K562 (cell line): ENCODE data around the gene OXSR1. TPM values are rescaled to one million over a fixed set of nuclear protein-coding genes. Genes with fewer than 3 reads are reported as not detected.

Experiments
- CBFA2T3 ChIP-seq: fragments of 450-650 bp; IDR thresholded peaks from 2 replicates; pipeline ENCODE4 v1.6.1; 2017
- CCAR2 ChIP-seq: fragments of 200-400 bp; formaldehyde crosslinking; IDR thresholded peaks from 2 replicates; pipeline ENCODE4 v1.6.1; 2017; ENCODE audit warnings: mild to moderate bottlenecking, low read depth, low read length
- CTBP1 ChIP-seq: fragments of 450-650 bp; IDR thresholded peaks from 2 replicates; pipeline ENCODE4 v1.6.1; 2016; ENCODE audit warnings: borderline replicate concordance
- E2F4 ChIP-seq: sonication (generic); formaldehyde crosslinking; IDR thresholded peaks from 2 replicates; pipeline ENCODE4 v1.8.0; 2022; ENCODE audit warnings: mild to moderate bottlenecking, low read depth, missing genetic modification reagents
- ELF4 ChIP-seq: fragments of 450-650 bp; formaldehyde crosslinking; IDR thresholded peaks from 2 replicates; pipeline ENCODE4 v1.4.0; 2022; ENCODE audit warnings: missing genetic modification characterization
- FOXA3 ChIP-seq, 2 experiments: fragments of 450-650 bp in 1 of 2; sonication (generic) in 1 of 2; formaldehyde crosslinking; IDR thresholded peaks in 1 of 2; conservative IDR thresholded peaks in 1 of 2; 2 replicates each; pipeline versions ENCODE4 v1.4.0 to v1.8.0; 2020 to 2022; ENCODE audit warnings: mild to moderate bottlenecking in 2 of 2, missing genetic modification reagents in 1 of 2
- HINFP ChIP-seq: fragments of 450-650 bp; conservative IDR thresholded peaks from 2 replicates; pipeline ENCODE4 v1.6.1; 2016; ENCODE audit warnings: missing genetic modification characterization, low read depth, mild to moderate bottlenecking, control low read depth, missing compliant biosample characterization
- JUN ChIP-seq, 2 experiments: sonication (generic) in 1 of 2; formaldehyde crosslinking in 1 of 2; IDR thresholded peaks; 2 replicates each; pipeline versions ENCODE4 v1.6.1 to v1.8.0; 2012 to 2022; ENCODE audit warnings: borderline replicate concordance in 2 of 2, mild to moderate bottlenecking in 2 of 2, improper control_type of control experiment in 1 of 2, low read depth in 1 of 2, low read length in 1 of 2, missing genetic modification reagents in 1 of 2
- NFE2L1 ChIP-seq: fragments of 450-650 bp; IDR thresholded peaks from 2 replicates; pipeline ENCODE4 v1.6.1; 2016; ENCODE audit warnings: missing genetic modification characterization, low read depth, mild to moderate bottlenecking, missing compliant biosample characterization, moderate library complexity, borderline replicate concordance
- PBX2 ChIP-seq, 2 experiments: IDR thresholded peaks in 1 of 2; conservative IDR thresholded peaks in 1 of 2; 2 replicates each; pipeline ENCODE4 v1.6.1; 2016; ENCODE audit warnings: low read depth in 2 of 2, mild to moderate bottlenecking in 1 of 2, missing compliant biosample characterization in 1 of 2, missing genetic modification characterization in 1 of 2, moderate library complexity in 1 of 2
- SMARCA4 ChIP-seq: fragments of 450-650 bp; IDR thresholded peaks from 2 replicates; pipeline ENCODE4 v1.6.1; 2016
- TEAD4 ChIP-seq, 2 experiments: sonication (generic) in 1 of 2; formaldehyde crosslinking in 1 of 2; IDR thresholded peaks; 2 replicates each; pipeline versions ENCODE4 v1.6.1 to v1.8.0; 2012 to 2022; ENCODE audit warnings: borderline replicate concordance in 1 of 2, inconsistent platforms in 1 of 2, low read length in 1 of 2, mild to moderate bottlenecking in 1 of 2, missing genetic modification reagents in 1 of 2
- THRB ChIP-seq: fragments of 450-650 bp; formaldehyde crosslinking; conservative IDR thresholded peaks from 2 replicates; pipeline ENCODE4 v1.4.0; 2022; ENCODE audit warnings: mild to moderate bottlenecking, missing genetic modification characterization
- ZBTB33 ChIP-seq: sonication (generic); formaldehyde crosslinking; IDR thresholded peaks from 2 replicates; pipeline ENCODE4 v1.8.1; 2023; ENCODE audit warnings: mild to moderate bottlenecking, missing genetic modification reagents
- ZNF77 ChIP-seq: fragments of 250-450 bp; sonication (Bioruptor Pico); IDR thresholded peaks from 2 replicates; pipeline ENCODE4 v1.5.0; 2020
- ZNF785 ChIP-seq: fragments of 250-450 bp; sonication (Bioruptor Pico); IDR thresholded peaks from 2 replicates; pipeline ENCODE4 v1.4.0; 2020; ENCODE audit warnings: mild to moderate bottlenecking
- polyA plus RNA-seq, 8 experiments: library from polyadenylated mRNA; depleted of rRNA in 4 of 8; stranded (reverse) in 5 of 8; unstranded in 3 of 8; fragments of >200 nt; fragmentation: Nextera tagmentation in 2 of 8; fragmentation: Illumina TruSeq in 1 of 8; extraction: Ambion mirVana in 2 of 8; extraction: Trizol in 1 of 8; gene quantifications; 2 replicates each; pipeline versions ENCODE4 v1.2.1 to v1.2.3, GENCODE V29; 2011 to 2014; ENCODE audit warnings: inconsistent platforms in 1 of 8, missing spikeins in 1 of 8
- total RNA-seq, 7 experiments: library from RNA; depleted of rRNA in 6 of 7; stranded (reverse); fragments of >200 nt in 6 of 7; fragmentation: Illumina TruSeq in 2 of 7; extraction: Trizol in 2 of 7; gene quantifications; 2 replicates each; pipeline versions ENCODE4 v1.2.1 to v1.2.3, GENCODE V29; 2011 to 2021; ENCODE audit warnings: low replicate concordance in 1 of 7

Gene OXSR1
- total and polyA plus RNA-seq, 9 of the 15 experiments (the other 6 are each of a cell fraction or from before 2014, with no cell fraction given), result 15.7 to 87.6 (median 48.7) TPM

- no peak for TF ChIP-seq E2F4
- TF ChIP-seq FOXA3 (CRISPR knock-in tag; conservative IDR thresholded peaks at IDR 0.05 in 1 of 2, IDR thresholded peaks at IDR 0.05 in 1 of 2), result peak in 1 of 2 experiments; percentile 79; a peak in 2 of 4 replicates
- no peak for TF ChIP-seq PBX2 (CRISPR knock-in tag; IDR thresholded peaks at IDR 0.05; ENCODE audit: low read depth)
- TF ChIP-seq PBX2 (tag; conservative IDR thresholded peaks at IDR 0.05; ENCODE audit: low read depth), result peak; percentile 47; the same call in 1 of the 2 replicates
- 0 out of 2 replicates have a peak, but pooled peaks have one; percentile 10 for TF ChIP-seq ZBTB33 (CRISPR knock-in tag)
- no peak for TF ChIP-seq THRB
- no peak for TF ChIP-seq HINFP (tag)
- no peak for TF ChIP-seq CCAR2
- TF ChIP-seq SMARCA4, result peak; percentile 92
- peak; percentile 46; the same call in 1 of the 2 replicates for TF ChIP-seq CBFA2T3
- TF ChIP-seq ELF4 (CRISPR knock-in tag), result peak; percentile 78; the same call in 1 of the 2 replicates
- TF ChIP-seq CTBP1, result peak; percentile 48; the same call in 1 of the 2 replicates
- TF ChIP-seq ZNF785 (CRISPR knock-in tag), result no peak
- no peak for TF ChIP-seq JUN (IDR thresholded peaks at IDR 0.05; ENCODE audit: borderline replicate concordance, low read depth, low read length)
- no peak for TF ChIP-seq JUN (CRISPR knock-in tag; IDR thresholded peaks at IDR 0.05; ENCODE audit: borderline replicate concordance)
- no peak for TF ChIP-seq NFE2L1 (tag)
- peak; percentile 29; the same call in 1 of the 2 replicates for TF ChIP-seq TEAD4 (IDR thresholded peaks at IDR 0.05; ENCODE audit: low read length)
- no peak for TF ChIP-seq TEAD4 (CRISPR knock-in tag; IDR thresholded peaks at IDR 0.05; ENCODE audit: borderline replicate concordance)
- TF ChIP-seq ZNF77, result no peak
Observed at GRCh38 chr3:38149708-38150107, 15.6 kb upstream of the OXSR1 start (continued).
